GM20431 (cell line): ENCODE results near the gene MIF4GD.

Source experiments
- in situ Hi-C: fragments of 300-500 bp; cut with MseI, MboI; formaldehyde crosslinking; loops from one replicate; pipeline ENCODE4 v1.15.0; 2020; ENCODE audit warnings: low sequenced_read_pairs; ENCODE audit not compliant: unreplicated experiment

The MIF4GD gene

GRCh38 chr17:75289115-75289831 lies 18.2 kb upstream of the MIF4GD start, which contains the start of gene SLC25A19:
SLC25A19 (minus strand) TSS chr17:75289433; CDS start chr17:75286764, 2,669 bp downstream.
- in situ Hi-C loops: loop anchor here (25.0 kb wide), 1 partner anchor 123 kb away; the partner anchor contains the start of gene GRB2

GRCh38 chr17:75288770-75289114 lies 17.7 kb upstream of the MIF4GD start:
- in situ Hi-C loops: loop anchor here (25.0 kb wide), 1 partner anchor 124 kb away; the partner anchor contains the start of gene GRB2

GRCh38 chr17:75288359-75288758 lies 17.3 kb upstream of the MIF4GD start:
- in situ Hi-C loops: loop anchor here (25.0 kb wide), 1 partner anchor 124 kb away; the partner anchor contains the start of gene GRB2

GRCh38 chr17:75287221-75287620 lies 16.2 kb upstream of the MIF4GD start:
- in situ Hi-C loops: loop anchor here (25.0 kb wide), 1 partner anchor 125 kb away; the partner anchor contains the start of gene GRB2

GRCh38 chr17:75285123-75285522 lies 14.1 kb upstream of the MIF4GD start:
- in situ Hi-C loops: loop anchor here (25.0 kb wide), 1 partner anchor 127 kb away; the partner anchor contains the start of gene GRB2

GRCh38 chr17:75280189-75280588 lies 9.2 kb upstream of the MIF4GD start:
- in situ Hi-C loops: loop anchor here (25.0 kb wide), 1 partner anchor 132 kb away; the partner anchor contains the start of gene GRB2

GRCh38 chr17:75277664-75278071 lies 6.6 kb upstream of the MIF4GD start:
- in situ Hi-C loops: loop anchor here (25.0 kb wide), 1 partner anchor 135 kb away; the partner anchor contains the start of gene GRB2

GRCh38 chr17:75273977-75274708 lies 3.1 kb upstream of the MIF4GD start:
- in situ Hi-C loops: no loop called here

- in situ Hi-C loops: no loop called here
Measured at GRCh38 chr17:75272848-75273184, 1.8 kb upstream of the MIF4GD start.

GRCh38 chr17:75271955-75272847 lies 1.2 kb upstream of the MIF4GD start:
- in situ Hi-C loops: no loop called here

GRCh38 chr17:75271233-75271954 lies 363 bp upstream of the MIF4GD start:
- in situ Hi-C loops: no loop called here

GRCh38 chr17:75270218-75270965 lies 639 bp downstream of the MIF4GD start:
- in situ Hi-C loops: no loop called here

- in situ Hi-C loops: no loop called here
Measured at GRCh38 chr17:75269844-75270217, 1.2 kb downstream of the MIF4GD start.

- in situ Hi-C loops: no loop called here
Measured at GRCh38 chr17:75267411-75268232, 3.4 kb downstream of the MIF4GD start.

GRCh38 chr17:75267153-75267410 lies 3.9 kb downstream of the MIF4GD start:
- in situ Hi-C loops: no loop called here

- in situ Hi-C loops: no loop called here
Measured at GRCh38 chr17:75266316-75267152, 4.5 kb downstream of the MIF4GD start.

- in situ Hi-C loops: no loop called here
Measured at GRCh38 chr17:75265614-75266315, 5.3 kb downstream of the MIF4GD start.
